RCC 7860 (cell line): ENCODE data around the gene AFF1.
"Not testable (repeated sequence)": the region's sequence is repeated elsewhere in the genome, so short reads cannot be mapped to it uniquely, and the experiment has no call there.

Experiments used
- DNase-seq: peaks from one replicate; pipeline ENCODE4 v3.0.0-alpha.2; 2015; ENCODE audit warnings: low spot score
- FAIRE-seq: peaks from 2 replicates; lab custom pipeline; 2012; peaks lifted over from hg19 to GRCh38; lab: Jason Lieb, UNC

AFF1 gene

GRCh38 chr4:86977621-86978184 lies 42.9 kb downstream of the AFF1 start:
- FAIRE-seq (peak; percentile 82), DNase-seq (peak; percentile 86)

GRCh38 chr4:86978709-86979108 lies 43.9 kb downstream of the AFF1 start:
- FAIRE-seq, result no peak
- DNase-seq, result no peak

DNA sequence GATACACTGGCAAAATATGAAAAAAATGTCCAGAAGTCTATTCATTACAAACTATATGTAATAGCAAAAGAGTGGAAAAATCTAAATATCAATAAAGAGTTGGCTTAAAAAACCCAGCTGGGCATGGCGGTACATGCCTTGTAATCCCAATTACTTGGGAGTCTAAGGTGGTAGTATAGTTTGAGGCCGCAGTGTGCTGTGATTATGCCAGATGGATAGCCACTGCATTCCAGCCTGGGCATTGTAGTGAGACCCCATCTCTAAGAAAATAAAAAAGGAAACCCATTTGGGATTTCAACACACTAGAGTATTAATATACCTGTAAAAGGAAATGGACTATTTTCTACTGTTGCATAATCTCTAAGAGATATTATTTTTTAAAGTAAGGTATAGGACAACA lies 45.4 kb downstream of the AFF1 start:
- DNase-seq (no peak), FAIRE-seq (no peak)

GRCh38 chr4:86981789-86982188 lies 47.0 kb downstream of the AFF1 start:
- DNase-seq, result no peak
- FAIRE-seq, result no peak

DNA sequence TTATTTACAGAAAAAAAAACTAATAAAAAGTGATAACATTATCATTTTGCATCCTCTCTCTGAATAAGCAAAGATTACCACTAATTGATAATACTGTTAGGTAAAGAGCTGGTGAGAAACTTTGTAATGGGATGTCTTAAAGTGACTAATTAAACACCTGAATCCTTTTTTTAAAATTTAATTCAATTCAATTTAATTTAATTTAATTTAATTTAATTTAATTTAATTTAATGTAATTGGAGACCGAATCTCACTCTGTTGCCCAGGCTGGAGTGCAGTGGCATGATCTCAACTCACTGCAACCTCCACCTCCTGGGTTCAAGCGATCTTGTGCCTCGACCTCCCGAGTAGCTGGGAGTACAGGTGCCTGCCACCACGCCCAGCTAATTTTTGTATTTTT lies 51.0 kb downstream of the AFF1 start:
- DNase-seq, FAIRE-seq: not testable (repeated sequence)

DNA sequence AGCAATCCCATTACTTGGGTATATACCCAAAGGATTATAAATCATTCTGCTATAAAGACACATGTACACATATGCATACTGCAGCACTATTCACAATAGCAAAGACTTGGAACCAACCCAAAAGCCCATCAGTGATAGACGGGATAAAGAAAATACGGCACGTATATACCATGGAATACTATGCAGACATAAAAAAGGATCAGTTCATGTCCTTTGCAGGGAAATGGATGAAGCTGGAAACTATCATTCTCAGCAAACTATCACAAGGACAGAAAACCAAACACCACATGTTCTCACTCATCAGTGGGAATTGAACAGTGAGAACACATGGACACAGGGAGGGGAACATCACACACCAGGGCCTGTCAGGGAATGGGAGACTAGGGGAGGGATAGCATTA lies 54.8 kb downstream of the AFF1 start:
- FAIRE-seq, DNase-seq: not testable (repeated sequence)

DNA sequence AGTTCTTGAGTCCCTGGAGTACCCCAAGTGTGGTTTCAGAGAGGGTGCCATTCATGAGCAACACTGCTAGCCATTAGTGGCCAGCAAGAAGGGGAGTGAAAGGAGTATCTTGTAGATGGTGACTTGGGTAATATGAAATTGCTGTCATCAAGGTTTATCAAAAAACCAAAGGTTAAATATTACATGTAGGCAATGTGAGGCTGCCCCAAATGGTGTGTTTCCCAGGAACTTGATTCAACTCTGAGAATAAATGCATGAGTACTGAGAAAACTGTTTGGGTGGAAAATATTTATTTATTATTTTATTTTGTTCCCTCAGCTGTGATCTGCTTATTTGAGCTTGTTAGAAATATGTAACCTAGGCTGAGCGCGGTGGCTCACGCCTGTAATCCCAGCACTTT lies 55.7 kb downstream of the AFF1 start:
- DNase-seq (no peak), FAIRE-seq (no peak)

- DNase-seq (no peak), FAIRE-seq (no peak)
These were observed 57.2 kb downstream of the AFF1 start for GRCh38 chr4:86991994-86992393.

DNA sequence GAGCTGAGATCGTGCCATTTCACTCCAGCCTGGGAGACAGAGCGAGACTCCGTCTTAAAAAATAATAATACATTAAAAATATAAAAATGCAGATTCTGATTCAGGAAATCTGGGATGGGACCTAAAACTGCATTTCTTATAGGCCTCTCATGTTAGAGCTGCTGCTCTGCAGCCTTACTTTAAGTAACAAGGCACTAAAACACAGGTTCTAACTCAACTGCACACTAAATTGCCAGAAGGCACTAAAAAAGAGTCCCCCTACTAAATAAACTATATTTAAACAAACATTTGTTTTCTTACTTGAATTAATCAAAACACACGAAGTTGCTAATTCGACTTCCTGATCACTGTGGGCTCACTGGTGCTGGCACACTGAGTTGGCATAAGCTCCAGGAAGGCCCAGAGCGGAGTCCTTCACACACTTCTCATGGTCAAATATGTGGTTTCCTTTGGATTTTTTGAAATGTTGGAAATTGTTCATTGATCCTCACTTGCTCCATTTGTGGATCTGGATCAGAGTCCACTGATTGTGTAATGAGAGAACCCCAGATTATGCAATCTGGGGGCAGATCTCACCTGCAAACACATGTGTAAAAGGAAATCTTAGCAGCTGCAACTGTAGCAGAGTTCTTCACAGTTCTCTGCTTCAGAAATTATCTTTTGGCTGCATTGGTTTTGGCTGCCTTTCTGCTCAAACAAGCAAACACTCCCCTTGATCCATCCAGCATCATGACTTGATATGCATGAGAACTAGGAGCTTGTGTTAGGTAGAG lies 59.3 kb downstream of the AFF1 start:
- DNase-seq (no peak), FAIRE-seq (no peak)

GRCh38 chr4:86994686-86995085 lies 59.9 kb downstream of the AFF1 start:
- no peak for FAIRE-seq

DNA sequence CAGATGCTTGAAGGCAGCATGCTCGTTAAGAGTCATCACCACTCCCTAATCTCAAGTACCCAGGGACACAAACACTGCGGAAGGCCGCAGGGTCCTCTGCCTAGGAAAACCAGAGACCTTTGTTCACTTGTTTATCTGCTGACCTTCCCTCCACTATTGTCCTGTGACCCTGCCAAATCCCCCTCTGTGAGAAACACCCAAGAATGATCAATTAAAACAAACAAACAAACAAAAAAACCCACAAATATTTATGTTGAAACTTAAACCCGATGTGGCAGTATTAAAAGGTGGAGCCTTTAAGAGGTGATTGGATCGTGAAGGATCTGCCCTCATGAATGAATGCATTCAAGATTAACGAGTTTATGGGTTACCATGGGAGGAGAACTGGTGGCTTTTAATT lies 61.7 kb downstream of the AFF1 start:
- not testable (repeated sequence) for FAIRE-seq, DNase-seq

More at GRCh38 chr4:86994686-86995085, 59.9 kb downstream of the AFF1 start:
- no peak for DNase-seq

GRCh38 chr4:86999136-86999643 lies 64.4 kb downstream of the AFF1 start:
- FAIRE-seq (no peak), DNase-seq (no peak)

GRCh38 chr4:87002682-87003043 lies 67.9 kb downstream of the AFF1 start:
- DNase-seq, result no peak
- FAIRE-seq, result no peak

DNA sequence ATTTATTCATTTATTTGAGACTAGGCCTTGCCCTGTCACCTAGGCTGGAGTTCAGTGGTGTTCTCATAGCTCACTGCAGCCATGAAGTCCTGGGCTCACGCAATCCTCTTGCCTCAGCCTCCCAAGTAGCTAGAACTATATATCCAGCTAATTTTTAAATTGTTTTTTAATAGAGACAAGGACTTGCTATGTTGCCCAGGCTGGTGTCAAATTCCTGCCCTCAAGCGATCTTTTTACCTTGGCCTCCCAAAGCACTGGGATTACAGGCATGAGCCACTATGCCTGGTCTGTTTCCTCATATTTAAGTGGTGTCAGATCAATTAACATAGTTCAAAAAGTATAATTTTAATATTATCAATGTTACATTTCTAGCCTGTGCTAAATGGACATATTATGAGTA lies 68.5 kb downstream of the AFF1 start:
- DNase-seq, result no peak
- no peak for FAIRE-seq

DNA sequence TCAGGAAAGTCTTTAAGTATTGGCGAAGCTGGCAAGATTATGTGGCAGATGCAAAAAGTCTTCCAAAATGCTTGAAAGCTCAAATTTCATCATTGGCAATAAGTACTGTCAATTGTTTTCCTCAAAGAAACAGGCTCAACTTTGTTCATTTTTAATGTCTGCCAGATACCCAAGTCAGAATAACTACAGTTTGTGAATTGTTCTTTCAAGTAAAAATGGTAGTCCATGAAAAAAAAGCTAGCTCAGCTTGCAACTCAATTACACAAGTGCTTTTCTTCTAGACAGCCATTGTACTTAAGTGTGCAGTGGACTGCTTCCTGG lies 70.5 kb downstream of the AFF1 start:
- no peak for FAIRE-seq
- no peak for DNase-seq

- DNase-seq, result no peak
These were observed 71.0 kb downstream of the AFF1 start for GRCh38 chr4:87005690-87006425.

GRCh38 chr4:87006426-87006675 lies 71.5 kb downstream of the AFF1 start:
- DNase-seq, result no peak
- FAIRE-seq, result no peak

More at GRCh38 chr4:87005690-87006425, 71.0 kb downstream of the AFF1 start:
- no peak for FAIRE-seq

- FAIRE-seq (no peak), DNase-seq (peak; percentile 80)
These were observed 72.1 kb downstream of the AFF1 start for GRCh38 chr4:87006676-87007527.

DNA sequence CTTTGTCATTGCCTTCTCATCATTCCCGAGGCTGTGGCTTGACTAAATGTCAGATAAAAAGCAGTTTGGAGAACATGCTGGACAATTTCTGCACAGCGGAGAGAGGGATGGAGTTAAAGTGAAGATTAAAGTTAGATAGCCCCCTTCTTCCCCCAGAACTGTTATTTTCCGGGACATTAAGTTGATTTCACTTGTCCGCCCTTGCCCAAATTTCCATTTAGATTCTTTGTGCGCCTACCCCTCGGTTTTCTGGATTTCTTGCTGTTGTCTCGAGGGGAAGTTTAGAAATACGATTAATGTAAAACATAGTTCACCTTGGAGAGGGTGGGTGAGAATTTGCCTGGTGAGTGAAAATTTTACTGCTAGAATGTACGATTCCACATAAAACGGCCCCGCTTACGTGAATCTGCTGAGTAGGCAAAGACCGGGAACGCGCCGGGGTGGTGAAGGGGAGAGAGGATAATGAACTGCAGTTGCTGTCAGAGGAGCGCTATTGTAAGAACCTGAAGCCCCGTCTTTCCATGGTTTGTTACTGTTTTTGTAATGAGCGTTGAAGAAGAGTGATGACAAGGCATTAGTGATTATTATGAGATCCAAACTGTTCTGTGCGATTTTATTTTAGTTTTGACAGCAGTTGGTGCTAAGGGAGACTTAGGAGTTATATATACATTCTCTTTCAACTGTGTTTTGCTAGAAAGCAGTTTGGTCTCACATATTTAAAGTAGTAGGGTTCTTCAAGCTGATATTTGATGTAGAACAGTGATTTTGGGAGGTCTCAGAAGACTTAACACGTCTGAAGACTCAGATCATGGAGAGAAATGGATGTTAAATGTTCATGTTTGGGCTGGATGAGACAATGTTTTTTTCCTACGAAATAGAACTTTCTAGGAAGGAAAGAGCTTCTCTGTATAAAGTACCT lies 73.0 kb downstream of the AFF1 start:
- DNase-seq (no peak), FAIRE-seq (no peak)

DNA sequence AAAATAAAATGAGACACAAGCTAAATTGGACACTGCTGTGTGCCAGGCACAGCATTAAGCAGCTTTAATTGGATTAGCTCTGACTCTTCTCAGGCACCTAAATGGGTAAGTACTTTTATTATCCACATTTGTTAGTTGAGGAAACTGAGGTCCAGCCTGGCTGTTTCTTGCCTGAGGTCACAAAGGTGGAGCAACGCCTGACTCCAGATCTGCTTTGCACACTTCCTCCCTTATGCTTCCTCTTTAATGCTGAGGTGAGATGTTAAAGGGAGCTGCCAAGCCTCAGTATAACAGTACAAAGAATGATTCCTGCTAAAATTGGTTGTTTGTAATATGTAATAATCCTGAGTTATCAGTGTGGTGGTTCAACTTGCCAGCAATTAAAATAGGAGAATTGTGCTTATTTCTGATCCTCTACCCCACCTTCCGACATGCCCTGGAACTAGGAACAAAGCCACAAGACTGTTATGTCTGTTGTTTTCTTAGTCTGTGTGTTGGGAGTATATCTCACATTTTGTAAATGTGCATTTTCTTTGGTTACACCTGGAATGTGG lies 74.4 kb downstream of the AFF1 start:
- FAIRE-seq (no peak), DNase-seq (no peak)
